GM21526 (cell line): ENCODE measurements around the gene TRAPPC3L.

Experiments used
- ATAC-seq: cut with Tn5 transposase; IDR thresholded peaks from one replicate; pipeline ENCODE4 v1.9.1; 2021; ENCODE audit warnings: moderate library complexity; ENCODE audit not compliant: unreplicated experiment, low FRiP score

TRAPPC3L gene

GRCh38 chr6:116560130-116560529, 14.6 kb upstream of the TRAPPC3L start:
- ATAC-seq, result no peak

GRCh38 chr6:116557893-116558292, 12.4 kb upstream of the TRAPPC3L start:
- ATAC-seq, result no peak

GRCh38 chr6:116556814-116557415, 11.4 kb upstream of the TRAPPC3L start:
- ATAC-seq, result no peak

DNA sequence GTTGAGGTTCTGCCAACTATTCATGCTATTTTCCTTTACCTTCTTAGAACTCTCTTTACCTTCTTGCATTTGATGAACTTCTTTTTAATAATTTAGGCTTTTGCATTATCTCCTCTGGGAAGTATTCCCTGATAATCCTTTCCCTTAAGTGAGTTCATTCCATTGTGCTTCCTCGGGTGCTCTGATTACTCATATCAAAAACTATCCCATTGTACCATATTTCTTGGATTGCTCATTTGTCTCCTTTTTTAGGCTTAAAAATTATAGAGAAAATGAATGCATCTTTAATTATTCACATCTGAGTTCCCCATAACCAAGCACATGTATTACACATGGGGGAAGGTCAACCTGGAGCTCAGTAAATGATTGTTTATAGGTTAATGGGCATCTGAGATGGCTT, 10.6 kb upstream of the TRAPPC3L start:
- ATAC-seq, result no peak

GRCh38 chr6:116553451-116553850, 8.0 kb upstream of the TRAPPC3L start, which contains the start of gene CALHM4:
CALHM4 (plus strand) TSS chr6:116553751; CDS start chr6:116553794, 43 bp downstream.
- no peak for ATAC-seq

- ATAC-seq, result no peak
Observed at GRCh38 chr6:116550796-116551195, 5.3 kb upstream of the TRAPPC3L start.

- ATAC-seq, result no peak
Observed at GRCh38 chr6:116547358-116547757, 1.9 kb upstream of the TRAPPC3L start.

DNA sequence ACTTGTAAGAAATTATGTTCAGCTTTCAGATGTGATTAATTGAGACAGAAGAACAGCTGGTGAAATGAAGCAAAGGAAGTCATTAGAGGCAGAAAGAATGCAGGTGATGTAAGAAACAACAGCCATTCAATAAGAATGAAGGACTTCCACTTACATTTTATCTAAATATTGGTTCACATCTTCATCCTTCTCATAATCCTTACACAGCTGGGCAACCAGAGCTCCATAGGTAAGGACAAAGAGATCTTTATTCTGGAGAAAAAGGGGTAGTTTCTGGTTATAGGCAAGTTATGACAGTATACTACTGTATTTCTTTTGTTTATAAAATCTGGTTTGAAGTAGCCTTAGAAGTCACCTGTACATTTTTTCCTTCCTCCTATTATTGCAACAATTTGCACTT, 2.3 kb downstream of the TRAPPC3L start:
- no peak for ATAC-seq

DNA sequence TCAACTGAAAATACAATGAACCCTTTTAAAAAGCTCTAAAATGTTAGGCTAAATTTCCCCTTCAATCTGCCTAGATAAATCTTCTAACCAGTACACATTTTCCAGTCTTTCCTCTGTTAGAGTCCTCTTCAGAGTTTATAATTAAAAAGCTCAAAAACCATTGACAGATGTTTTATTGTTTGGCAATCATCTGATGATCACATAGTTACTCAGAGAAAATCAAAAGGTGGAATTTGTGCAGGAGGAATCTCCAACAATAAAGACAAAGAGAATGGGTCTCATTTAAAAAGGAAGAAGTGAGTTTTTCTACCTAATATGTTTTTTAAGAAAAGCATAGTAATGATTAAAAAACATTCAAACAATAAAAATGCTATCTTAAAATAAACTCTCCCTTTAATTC, 3.1 kb downstream of the TRAPPC3L start:
- ATAC-seq, result no peak

GRCh38 chr6:116536216-116536621, 9.3 kb downstream of the TRAPPC3L start:
- no peak for ATAC-seq

GRCh38 chr6:116535109-116535508, 10.4 kb downstream of the TRAPPC3L start:
- no peak for ATAC-seq

DNA sequence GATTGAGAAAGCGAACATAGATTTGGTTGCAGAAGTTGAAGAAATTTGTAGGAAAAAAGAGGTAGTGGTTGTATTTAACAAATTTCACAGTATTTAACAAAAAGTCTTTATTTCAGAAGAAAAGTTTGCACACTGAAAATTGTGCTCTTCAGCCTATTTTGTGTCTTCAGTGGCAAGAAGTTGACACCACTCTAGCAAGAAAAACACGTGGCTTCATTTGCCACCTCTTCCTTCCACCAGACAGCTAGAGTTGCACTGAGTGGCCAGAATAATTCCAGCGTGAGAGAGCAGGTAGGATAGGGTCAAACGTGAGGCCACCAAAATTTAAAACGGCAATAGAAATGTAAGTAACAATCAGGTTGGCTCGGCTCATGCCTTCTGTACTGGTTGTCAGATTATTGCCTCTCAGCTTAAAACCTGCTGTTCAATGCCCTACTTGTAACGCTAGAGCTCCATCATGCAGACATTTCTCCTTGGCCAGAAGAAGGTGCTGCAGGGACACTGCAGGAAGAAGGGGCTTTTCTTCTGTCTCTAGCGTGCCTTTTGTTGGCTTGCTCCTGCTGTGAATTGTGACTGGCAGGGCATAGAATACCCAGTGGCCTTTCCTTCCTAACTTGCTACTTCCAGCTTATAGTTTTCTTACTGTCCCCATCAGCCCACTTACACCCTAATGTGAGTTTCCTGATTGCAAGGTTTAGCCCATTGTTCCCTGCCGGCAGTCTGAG, 12.1 kb downstream of the TRAPPC3L start:
- no peak for ATAC-seq

DNA sequence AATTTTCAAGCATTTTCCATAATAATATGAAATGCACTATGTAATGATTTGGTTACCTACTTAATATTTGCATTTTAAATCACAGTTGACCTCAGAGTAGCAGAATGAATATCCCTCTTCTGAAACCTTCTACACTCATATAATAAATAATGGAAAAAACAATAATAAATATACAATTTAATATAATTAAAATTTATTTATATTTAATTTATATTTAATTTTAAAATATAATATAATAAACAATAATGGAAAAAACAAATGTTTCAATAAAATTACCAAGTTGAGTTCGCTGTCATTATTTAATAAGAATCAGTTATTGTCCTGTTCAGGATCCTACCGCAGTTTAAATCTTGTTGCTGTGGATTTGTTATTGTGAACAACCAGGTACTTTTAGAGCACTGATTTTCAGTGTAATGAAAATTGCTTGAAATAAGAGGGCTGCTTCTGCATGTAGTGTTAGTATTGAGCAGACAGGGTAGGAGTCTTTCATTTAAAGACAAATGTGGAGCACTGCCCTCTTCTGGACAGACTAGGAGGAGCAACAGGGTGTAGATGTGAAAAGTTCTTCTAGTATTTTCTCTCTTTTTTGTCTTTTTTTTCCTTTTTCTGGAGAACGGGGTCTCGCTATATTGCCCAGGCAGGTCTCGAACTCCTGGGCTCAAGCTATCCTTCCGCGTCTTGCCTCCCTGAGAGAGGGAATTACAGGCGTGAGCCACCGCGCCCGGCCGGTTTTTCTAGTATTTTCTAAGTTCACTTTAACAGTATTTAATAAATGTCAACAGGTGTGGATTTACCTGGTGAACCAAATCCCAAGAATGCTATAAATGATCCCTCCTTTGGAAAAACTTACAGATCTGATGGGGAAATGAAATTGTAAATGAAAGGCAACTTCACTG, 13.6 kb downstream of the TRAPPC3L start:
- peak; percentile 85 for ATAC-seq

DNA sequence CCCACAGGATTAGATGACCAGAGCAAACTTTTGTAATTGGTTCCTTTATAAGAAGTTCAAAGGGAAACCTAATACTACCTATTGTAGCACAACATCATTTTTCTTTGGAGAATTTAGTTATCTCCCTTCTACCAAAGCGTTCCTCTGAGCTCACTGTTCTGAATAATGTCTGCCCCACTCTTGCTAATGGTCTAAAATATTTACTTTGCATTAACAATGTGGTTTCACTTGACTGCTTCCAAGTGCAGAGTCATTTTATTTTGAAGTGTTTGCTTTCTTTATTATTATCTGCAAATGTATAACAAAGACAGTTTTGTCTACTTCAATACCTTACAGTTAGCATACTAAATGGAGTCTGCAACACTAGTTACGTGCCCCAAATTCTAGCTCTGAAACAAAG, 15.0 kb downstream of the TRAPPC3L start:
- ATAC-seq, result no peak

DNA sequence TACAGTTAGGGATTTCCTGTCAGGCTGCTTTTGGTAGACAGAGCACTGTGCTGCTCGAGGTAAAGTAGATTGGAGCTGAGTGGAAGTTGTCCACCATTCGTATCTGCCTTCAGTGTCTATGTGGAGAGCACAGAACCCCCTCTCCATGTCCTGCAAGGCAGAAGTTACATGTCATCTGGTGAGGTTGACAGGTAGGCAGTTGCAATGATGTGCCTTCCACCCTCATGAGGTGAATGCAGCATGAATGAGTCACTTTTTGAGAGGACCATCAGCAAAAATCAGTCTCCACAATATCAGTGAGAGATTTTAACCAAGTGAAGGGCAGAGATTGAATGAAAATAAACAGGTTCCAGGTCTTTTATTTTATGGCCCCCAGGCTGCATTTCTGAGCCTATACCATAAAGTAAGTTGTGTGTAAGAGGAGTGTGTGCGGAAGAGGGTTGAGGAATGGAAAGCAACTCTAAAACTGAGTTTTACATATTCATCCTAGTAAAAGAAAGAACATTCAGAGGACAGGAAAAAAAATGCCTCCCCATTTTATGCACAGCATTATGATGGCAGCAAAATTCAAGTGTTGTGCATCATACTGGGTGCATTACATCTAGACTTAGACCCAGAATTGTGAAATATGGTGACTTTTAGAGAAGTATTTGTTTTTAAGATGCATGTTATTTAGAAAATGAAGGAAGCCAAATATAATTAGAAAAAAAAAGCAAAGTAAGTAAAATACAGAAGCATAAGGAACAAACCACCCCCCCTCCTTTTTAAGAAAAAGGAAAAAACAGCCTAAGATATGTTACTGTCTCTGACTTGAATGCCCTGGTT, 15.8 kb downstream of the TRAPPC3L start:
- no peak for ATAC-seq

- ATAC-seq, result no peak
Observed at GRCh38 chr6:116528780-116529179, 16.7 kb downstream of the TRAPPC3L start.

GRCh38 chr6:116528133-116528532, 17.4 kb downstream of the TRAPPC3L start:
- ATAC-seq, result no peak

GRCh38 chr6:116524236-116524635, 21.2 kb downstream of the TRAPPC3L start:
- ATAC-seq, result no peak

DNA sequence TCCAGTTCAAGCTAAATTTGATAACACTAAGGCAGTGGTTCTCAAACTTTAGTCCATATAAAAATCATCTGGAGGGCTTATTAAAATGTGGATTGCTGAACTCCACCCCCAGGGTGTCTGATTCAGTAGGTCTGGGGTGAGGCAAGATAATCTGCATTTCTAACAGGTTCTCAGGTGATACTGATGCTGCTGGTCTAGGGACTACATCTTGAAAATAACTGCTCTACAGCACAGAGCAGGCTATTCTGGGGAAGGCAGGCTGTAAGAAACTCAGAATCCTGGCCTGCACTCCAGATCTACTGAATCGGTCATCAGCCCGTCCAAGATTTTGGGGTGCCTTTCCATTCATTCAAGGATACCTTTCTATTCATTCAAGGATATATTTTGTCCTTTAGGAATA, 22.6 kb downstream of the TRAPPC3L start:
- ATAC-seq, result no peak

DNA sequence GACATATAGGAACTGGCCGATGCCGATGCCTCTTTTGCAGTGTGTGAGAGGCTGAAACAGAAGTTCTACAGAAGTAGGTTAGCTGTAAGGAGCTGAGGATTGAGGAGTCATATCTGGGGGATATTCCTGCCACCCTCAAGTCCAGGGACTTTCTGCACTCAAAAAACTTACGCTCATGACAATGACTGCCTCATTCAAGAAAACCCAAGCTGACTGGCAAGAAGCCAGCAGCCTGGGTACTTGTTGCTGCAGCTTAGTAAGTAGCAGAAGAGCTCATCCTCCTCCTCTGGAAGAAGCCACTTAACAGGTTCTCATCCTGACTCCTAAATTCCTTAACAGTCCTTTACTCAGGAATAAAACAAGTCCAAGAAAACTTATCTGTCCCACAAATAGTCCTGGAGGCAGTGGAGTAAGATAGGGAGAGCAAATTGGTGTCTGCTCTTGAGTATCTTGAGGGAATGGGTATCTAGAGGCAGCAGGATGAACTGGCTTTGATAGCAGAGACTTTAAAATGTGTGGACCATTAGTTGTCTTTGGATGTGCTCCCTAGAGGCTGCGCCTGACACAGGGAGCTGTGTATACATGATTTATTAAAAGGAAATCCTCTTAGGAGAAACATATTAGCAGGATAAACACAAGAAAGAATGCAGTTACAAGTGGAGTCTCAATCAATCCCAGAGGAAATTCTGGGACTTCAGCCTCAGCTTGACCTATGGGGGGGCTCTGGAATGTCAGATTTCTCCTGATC, 26.7 kb downstream of the TRAPPC3L start:
- ATAC-seq, result no peak
